HG03565 (cell line): Measurements from ENCODE around the gene LBHD2.
"Not testable (repeated sequence)": the region's sequence is repeated elsewhere in the genome, so short reads cannot be mapped to it uniquely, and the experiment has no call there.

Experiments used
- ATAC-seq: cut with Tn5 transposase; IDR thresholded peaks from one replicate; pipeline ENCODE4 v1.9.1; 2021; ENCODE audit warnings: mild to moderate bottlenecking, moderate library complexity; ENCODE audit not compliant: unreplicated experiment

Gene LBHD2

DNA sequence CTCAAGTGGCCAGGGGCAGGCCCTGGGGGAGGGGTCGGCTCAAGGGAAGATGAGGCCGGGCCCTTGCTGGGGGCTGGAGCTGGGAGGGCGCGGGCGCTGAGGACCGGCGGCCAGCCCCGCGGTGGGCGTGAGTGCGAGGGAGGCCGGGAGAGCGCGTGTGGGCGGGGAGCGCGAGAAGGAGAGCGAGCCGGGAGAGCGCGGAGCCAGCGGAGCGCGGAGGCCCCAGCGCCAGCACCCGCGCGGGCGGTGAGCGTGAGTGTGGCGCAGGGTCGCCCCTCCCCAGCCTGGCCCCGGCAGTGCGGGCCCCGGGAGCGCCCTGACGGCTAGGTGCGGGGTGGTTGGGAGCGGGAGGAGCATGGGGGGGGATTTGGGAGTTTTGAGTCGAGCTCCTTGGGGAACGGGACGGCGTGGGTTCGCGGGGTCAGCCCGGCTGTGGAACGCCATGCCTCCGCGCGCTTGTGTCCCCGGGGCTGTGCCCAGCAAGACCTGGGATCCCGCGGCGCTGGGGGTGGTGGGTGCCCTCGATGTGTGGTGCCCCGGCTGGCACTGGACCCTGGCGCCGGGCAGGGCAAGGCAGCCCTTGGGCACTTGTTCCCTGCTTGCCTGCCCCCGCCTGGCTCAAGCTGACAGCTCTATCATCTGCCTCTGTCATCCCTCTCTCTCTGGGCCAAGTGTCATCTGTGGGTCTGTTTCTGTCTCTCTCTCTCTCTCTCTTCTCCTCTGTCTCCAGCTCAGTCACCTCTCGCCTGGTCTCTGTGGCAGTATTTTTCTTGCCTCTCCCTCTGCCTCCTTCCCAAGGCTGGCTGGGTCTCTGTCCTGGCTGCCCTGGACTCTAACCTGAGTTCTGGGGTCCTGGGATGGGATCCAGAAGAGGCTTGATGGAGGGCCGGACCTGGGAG lies at the start of gene LBHD2:
LBHD2 (plus strand) TSS at position 190 of the 899 bp plus-strand sequence. CDS start 1,803 bp downstream, outside the sequence.
- no peak for ATAC-seq

DNA sequence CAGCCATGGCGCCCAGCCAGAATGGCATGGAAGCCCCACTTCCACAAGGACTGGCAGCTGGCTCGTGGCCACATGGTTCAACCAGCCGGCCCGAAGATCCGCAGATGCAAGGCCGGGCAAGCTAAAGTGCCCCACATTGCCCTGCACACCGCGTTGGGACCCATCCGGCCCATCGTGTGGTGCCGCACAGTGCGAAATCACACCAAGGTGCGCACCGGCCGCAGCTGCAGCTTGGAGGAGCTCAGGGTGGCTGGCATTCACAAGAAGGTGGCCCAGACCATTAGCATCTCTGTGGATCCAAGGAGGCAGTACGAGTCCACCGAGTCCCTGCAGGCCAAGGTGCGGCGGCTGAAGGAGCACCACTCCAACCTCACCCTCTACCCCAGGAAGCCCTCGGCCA lies 42.5 kb upstream of the LBHD2 start:
- no peak for ATAC-seq

DNA sequence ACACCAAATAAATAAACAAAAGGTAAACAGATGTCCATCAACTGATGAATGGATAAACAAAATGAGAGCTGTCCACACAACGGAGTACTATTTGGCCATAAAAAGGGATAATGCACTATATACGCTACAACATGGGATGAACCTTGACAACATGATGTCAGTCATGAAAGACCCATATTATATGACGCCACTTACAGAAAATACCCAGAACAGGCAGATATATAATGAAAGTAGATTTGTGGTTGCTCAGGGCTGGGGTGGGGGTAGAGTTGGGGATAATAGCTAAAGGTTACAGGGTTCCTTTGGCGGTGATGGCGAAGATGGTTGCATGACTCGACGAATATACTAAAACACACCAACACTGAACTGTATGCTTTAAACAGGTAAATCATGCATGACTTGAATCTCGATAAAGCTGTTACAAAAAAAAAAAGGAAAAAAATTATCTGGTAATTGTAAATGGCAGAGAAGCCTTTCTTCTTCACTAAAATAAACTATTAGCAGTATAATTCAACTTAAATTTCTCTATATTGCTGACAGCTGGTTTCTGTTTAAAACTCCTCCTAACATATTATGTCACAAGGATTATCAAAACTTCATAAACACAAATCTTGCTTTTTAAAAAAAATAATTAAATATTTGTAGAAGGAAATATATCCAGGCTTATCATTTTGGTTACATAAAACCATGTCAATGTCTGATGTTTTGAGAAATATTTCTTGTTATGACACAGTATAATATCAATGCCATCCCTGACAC lies 40.6 kb upstream of the LBHD2 start:
- no peak for ATAC-seq

DNA sequence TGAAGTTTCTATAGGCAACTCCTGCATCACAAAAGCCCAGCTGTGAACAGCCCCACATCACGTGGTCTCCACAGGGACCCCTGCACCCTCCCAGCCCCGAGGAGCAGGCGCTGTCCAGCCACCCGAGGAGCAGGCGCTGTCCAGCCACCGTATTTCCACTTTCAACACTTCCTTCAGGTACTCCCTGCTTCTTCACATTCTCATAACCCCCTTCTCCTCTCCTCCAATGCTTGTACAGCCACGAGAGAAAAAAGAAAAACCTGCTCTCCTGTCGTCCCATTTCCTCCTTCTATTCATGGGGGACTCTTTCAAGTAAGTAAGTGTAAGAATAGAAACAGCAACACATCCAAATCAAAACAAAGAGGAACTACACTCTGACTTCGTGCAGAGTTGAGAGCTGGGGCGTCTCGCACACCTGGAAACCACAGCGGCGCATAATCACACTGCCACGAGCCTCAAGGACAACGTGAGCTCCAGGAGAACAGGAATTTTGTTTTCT lies 38.6 kb upstream of the LBHD2 start:
- ATAC-seq = no peak

DNA sequence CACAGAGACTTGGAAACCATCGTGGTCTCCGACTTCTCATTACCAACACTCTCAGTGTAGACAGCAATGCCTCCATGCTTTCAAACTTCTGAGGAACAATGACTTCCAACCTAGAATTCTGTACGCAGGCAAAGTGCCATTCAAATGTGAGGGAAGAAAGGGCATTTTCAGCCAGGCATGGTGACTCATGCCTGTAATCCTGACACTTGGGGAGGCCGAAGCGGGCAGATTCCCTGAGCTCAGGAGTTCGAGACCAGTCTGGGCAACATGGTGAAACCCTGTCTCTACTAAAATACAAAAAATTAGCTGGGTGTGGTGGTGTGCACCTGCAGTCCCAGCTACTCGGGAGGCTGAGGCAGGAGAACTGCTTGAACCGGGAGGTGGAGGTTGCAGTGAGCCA lies 36.6 kb upstream of the LBHD2 start:
- ATAC-seq = not testable (repeated sequence)

DNA sequence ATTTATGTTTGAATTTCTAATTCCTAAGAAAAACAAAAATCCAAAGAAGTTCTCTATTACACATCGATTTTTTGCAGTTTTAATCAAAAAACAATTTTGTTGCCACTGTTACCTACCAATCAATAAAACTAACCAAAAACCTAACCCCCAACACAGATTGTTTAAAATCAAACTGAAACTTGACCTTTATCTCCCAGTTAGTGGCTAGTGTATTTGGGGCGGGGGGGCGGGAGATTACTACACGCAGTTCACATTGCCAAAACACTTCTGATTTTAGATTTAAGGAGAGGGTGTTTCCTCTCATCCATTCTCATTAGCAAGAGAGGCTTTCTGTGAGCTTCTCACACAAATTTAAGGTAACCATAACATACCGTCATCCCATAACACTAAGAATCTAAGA lies 33.1 kb upstream of the LBHD2 start:
- ATAC-seq = no peak

DNA sequence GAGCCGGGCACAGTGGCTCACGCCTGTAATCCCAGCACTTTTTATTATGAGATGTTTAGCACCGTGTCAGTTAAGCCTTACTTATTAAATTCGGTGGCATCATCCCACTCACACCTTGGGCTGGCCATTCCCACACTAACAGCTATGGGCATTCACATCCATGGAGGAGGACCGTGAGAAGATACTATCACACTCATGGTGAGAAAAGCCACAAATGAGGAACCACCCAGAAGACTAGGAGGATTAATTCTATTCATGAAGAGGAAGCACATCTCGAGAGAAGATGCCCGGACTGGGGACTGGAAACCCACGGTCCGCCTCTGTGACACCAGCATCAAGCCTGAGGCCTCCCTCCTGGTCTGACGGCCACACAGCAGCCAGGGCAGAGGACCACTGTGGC lies 31.6 kb upstream of the LBHD2 start:
- ATAC-seq = no peak

DNA sequence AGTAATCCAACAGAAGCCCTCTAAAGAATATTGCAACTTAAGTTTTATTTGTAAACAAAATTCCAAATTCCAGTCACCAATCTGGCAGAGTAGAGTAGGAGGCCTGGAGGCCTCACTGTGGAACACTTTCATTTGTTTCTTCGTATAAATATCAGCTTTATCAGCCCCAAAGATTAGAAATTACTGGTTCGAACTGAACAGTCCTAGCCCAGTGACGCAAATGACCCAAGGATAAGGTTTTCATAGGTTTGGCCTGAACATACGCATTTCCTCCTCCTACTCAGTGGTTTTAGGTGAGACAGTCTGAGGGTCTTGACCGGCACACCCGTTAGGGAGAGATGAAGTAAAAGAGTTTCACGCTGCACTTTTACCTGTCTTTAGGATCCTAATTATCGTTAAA lies 28.3 kb upstream of the LBHD2 start:
- no peak for ATAC-seq

DNA sequence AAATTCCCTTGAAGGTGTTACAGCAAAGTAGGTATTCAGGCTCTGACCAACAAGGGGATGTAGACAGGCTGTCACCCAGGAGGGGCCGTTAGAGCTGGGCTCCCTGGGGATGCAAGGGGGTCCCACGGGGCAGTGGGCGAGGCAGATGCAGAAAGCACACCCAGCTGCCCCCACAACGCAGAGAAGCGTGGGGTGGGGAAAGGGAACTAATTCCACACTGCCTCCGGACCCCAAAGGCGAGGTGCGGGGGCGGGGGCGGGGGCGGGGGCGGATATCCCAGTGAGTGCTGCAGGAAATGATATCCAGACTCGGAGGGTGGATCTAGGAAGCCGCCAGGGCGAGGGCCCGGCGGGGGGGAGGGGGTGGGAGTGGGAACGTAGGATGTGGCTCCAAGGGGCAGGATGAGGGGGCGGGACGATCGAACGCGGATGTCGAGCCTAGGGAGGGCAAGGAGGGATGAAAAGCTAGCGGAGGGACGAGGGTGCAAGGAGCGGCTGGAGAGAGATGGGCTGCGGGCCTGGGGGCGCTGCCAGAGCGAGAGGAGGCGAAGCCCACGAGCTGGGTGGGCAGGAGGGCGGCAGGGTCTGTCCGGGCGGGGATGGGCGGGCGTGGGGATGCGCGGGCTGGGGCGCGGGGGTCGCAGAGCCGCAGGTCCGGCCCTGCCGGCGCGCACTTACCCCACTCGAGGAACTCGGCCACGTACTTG lies 27.5 kb upstream of the LBHD2 start:
- ATAC-seq = no peak

DNA sequence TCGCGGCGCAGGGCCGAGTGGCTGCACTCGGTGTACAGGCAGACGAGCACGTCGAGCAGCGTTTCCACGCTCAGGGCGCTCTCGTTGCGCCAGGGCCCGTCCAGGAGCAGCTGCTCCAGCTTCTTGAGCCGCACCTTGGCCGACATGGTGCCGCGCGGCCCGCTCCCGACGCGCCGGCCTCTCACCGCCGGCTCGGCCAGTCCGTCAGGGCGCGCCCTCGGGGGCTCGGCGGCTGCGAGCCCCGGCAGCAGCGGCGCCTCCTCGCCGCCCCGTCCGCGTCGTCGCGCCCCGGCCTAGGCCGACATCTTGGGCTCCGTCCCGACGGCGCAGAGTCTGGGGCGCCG lies 27.0 kb upstream of the LBHD2 start:
- peak; percentile 20 for ATAC-seq

DNA sequence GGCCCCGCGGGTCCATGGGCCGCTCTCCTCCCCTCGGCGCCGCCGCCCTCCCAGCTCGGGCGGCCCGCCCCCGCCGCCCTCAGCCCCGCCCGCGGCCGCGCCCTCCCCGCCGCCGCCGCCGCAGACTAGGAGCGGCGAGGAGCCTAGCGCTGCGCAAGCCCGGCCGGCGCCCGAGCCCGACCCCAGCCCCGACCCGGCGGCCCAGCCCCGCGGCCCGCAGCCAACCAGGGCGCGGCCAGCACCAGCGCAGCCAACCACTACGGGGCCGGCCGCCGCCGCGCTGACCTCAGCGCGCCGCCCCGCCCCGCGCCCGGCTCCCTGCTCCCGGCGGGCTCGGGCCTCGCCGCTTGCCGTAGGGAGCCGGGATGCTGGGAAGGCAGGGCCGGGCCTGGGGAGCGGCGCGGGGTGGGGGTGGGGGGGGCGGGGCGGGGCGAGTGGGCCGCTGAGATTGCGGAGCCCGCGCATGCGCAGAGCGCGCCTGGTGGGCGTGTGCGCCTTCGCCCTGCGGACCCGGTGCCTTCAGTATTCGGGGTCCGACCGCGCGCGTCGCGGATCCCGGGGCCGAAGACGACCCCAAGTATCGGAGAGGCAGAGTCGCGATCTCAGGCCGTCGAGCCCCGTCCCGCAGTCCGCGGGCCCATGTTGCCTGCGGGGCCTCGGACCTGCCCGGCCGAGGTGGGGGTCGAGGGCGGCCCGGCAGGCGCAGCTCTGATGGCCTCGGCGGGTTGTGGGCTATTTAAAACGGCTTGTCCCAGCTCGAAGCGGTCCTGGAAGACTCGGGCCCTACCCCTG lies 26.4 kb upstream of the LBHD2 start, which contains the start of gene CDC42BPB:
CDC42BPB (minus strand) TSS at position 178 of the 792 bp plus-strand sequence. CDS start 376 bp downstream, outside the sequence.
- peak; percentile 62 for ATAC-seq

DNA sequence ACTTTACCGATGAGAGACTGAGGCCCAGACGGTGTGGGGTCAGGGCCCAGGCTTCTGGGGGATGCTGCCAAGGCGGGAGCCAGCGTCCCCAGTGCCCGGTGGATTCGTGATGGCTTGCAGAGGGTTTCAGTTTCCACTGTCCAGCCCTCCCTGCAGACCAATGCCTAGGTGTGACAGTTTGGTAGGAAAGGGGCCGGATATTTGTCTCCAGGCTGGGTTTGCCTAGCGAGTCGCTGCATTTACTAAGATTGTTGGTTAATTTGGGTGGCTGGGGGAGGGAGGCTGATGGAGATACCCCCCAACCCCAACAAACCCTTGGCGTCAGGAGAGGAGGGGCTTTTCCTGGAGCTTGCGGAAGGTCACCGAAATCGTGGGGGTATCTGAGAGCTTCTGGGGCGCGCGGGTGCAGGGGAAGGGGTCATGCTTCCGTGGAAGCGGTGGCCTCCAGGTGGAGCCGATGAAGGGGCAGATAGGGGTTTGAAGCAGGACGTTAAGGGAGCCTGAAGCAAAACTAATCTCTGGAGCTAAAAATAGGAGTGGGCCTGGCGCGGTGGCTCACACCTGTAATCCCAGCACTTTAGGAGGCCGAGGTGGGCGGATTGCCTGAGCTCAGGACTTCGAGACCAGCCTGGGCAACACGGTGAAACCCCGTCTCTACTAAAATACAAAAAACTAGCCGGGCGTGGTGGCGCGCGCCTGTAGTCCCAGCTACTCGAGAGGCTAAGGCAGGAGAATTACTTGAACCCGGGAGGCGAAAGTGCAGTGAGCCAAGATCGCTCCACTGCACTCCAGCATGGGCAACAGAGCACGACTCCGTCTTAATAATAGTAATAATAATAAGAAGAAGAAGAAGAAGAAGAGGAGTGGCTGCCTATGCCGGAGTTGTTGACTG lies 25.6 kb upstream of the LBHD2 start:
- no peak for ATAC-seq

DNA sequence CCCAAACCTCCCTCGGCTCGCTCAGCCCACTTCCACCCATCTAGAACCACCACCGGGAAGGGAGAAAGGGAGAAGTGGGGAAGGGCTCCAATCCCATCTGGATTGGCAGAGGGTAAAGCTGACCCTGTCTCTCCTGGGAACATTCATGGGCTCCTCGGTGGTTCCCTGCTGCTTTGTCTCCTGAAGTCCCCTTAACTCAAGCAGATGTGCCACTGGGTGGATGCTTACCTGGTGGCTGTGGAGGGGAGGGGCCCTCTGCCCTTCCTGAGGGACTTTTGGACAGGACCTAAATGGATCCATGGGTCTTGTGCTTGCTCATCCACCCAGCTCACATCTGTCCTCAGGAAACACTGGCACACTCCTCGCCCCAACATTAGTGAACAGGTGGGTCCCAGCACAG lies 24.5 kb upstream of the LBHD2 start:
- no peak for ATAC-seq

DNA sequence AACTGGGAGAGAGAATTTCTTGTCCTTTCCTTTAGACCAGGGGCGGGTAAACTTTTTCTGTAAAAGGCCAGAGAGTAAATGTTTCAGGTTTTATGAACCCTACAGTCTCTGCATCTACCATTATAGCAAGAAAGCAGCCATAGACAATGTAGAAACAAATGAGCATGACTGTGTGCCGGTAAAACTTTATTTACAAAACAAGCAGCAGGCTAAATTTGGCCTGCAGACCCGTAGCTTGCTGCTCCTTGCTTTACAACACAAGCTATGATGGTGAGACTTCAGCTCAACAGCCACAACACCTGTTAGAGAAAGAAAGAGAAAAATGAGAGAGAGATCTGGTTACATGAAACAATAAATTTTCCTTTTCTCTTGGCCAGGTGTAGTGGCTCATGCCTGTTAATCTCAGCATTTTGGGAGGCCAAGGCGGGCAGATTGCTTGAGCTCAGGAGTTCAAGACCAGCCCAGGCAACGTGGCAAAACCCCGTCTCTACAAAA lies 22.5 kb upstream of the LBHD2 start:
- no peak for ATAC-seq

DNA sequence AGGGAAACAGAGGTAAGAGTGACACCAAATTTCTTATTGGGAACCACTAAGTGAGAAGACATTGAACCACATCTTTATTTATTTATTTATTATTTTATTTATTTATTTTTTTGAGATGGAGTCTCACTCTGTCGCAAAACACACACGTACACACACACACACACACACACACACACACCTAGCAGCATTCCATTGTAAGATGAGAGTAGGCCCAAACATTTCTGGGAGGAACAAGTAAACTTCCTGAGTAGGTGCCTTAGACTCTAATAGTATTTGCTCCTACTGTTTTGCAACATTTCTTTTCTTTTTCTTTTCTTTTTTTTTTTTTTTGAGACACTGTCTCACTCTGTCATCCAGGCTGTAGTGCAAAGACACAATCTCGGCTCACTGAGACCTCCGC lies 19.6 kb upstream of the LBHD2 start:
- ATAC-seq = no peak

DNA sequence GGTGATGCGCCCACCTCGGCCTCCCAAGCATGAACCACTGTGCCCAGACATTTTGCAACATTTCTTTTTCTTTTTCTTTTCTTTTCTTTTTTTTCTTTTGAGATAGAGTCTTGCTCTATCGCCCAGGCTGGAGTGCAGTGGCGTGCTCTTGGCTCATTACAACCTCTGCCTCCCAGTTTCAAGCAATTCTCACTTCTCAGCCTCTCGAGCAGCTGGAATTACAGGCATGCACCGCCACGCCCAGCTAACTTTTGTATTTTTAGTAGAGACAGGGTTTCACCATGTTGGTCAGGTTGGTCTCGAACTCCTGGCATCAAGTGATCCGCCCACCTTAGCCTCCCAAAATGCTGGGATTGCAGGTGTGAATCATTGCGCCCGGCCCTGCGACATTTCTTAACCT lies 19.0 kb upstream of the LBHD2 start:
- ATAC-seq = no peak

DNA sequence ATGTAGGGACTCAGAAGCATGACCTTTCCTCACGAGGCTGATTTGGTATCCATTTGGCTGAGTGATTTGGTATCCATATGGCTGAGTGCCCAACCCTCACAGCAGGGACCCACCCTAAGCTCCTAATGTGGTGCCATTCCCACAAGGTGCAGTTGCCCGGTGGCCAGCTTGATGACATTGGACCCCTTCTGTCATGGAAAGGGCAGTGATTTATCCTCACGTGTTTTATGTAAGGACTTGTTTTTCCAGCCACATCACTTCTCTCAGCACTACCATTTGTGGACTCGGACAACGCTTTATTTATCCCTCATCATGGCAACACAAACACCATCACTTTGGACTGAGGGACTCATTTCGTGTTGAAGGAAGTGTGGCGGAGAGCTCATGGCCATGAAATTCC lies 18.1 kb upstream of the LBHD2 start:
- ATAC-seq = no peak

DNA sequence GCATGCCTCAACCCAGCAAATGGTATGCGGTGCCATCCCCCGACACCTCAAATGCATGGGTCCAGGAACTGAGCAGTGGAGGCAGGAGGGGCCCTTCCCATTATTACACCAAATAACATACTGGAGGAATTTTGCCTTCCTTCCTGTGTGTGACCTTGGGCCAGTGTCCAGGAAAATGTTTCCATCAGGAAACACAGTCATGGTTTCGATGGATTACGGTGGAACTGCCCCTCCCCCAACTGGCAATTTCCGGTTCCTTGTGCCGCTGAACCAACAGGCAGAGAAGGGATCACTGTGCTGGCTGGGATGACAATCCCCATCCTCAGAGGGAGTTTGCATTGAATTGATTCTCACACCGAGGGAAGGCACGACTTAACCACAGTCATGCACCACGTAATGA lies 17.6 kb upstream of the LBHD2 start:
- ATAC-seq = no peak

DNA sequence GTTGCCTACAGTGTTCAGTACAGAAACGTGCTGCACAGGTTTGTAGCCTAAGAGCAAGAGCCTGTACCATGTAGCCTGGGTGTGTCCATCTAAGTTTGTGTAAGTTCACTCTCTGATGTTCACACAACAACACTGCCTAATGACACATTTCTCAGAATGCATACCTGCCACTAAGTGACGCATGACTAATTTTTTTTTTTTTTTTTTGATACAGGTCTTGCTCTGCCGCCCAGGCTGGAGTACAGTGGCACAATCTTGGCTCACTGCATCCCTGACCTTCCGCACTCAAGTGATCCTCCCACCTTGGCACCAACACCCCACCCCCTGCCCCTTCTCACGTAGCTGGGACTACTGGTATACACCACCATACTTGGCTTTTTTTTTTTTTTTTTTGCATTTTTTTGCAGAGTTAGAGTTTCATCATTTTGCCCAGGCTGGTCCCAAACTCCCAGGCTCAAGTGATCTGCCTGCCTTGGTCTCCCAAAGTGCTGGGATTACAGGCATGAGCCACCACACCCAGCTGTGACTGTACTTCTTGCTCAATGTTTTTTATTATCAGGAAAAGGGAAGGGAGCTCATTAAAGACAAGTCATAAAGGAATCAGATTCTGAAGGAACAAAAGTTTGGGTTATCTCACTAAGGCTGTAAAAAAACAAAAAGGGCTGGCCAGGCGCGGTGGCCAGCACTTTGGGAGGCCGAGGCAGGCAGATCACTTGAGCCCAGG lies 16.6 kb upstream of the LBHD2 start:
- no peak for ATAC-seq
